Measurements from ENCODE around the gene SPHKAP.
"Not testable (repeated sequence)": the region's sequence is repeated elsewhere in the genome, so short reads cannot be mapped to it uniquely, and the experiment has no call there.

Gene SPHKAP

GRCh38 chr2:228181098-228182019, at the start of gene SPHKAP:
TSS of gene SPHKAP (minus strand) at chr2:228181687. CDS start at chr2:228181598, 89 bp downstream.
- DNase-seq, result no peak

GRCh38 chr2:228227466-228227865, 46.0 kb upstream of the SPHKAP start:
- DNase-seq, result no peak

- DNase-seq, result no peak
Observed at GRCh38 chr2:228224410-228224809, 42.9 kb upstream of the SPHKAP start.

- not testable (repeated sequence) for DNase-seq
Observed at GRCh38 chr2:228218593-228218992, 37.1 kb upstream of the SPHKAP start.

GRCh38 chr2:228197504-228197903, 16.0 kb upstream of the SPHKAP start:
- no peak for DNase-seq

GRCh38 chr2:228180181-228181097, 1.0 kb downstream of the SPHKAP start:
- DNase-seq, result no peak

GRCh38 chr2:228167290-228167689, 14.2 kb downstream of the SPHKAP start:
- no peak for DNase-seq

- no peak for DNase-seq
Observed at GRCh38 chr2:228164718-228165117, 16.8 kb downstream of the SPHKAP start.

- no peak for DNase-seq
Observed at GRCh38 chr2:228157841-228158240, 23.6 kb downstream of the SPHKAP start.

GRCh38 chr2:228144961-228145360, 36.5 kb downstream of the SPHKAP start:
- DNase-seq, result no peak

- no peak for DNase-seq
Observed at GRCh38 chr2:228140934-228141528, 40.5 kb downstream of the SPHKAP start.

GRCh38 chr2:228136027-228136426, 45.5 kb downstream of the SPHKAP start:
- DNase-seq, result no peak

GRCh38 chr2:228135300-228135699, 46.2 kb downstream of the SPHKAP start:
- DNase-seq, result no peak

GRCh38 chr2:228131833-228132232, 49.7 kb downstream of the SPHKAP start:
- DNase-seq, result no peak

GRCh38 chr2:228126401-228126800, 55.1 kb downstream of the SPHKAP start:
- DNase-seq, result no peak

GRCh38 chr2:228118940-228119339, 62.5 kb downstream of the SPHKAP start:
- no peak for DNase-seq

GRCh38 chr2:228107846-228108245, 73.6 kb downstream of the SPHKAP start:
- DNase-seq, result no peak

GRCh38 chr2:228105526-228106250, 75.8 kb downstream of the SPHKAP start:
- no peak for DNase-seq

- DNase-seq, result no peak
Observed at GRCh38 chr2:228104215-228104614, 77.3 kb downstream of the SPHKAP start.

GRCh38 chr2:228103379-228103778, 78.1 kb downstream of the SPHKAP start:
- no peak for DNase-seq

GRCh38 chr2:228102949-228103348, 78.5 kb downstream of the SPHKAP start:
- no peak for DNase-seq

GRCh38 chr2:228094377-228094921, 87.0 kb downstream of the SPHKAP start:
- DNase-seq, result no peak

Measured in activated naive CD4-positive, alpha-beta T cell (primary cell).